Common myeloid progenitor, CD34-positive (primary cell): ENCODE measurements around the gene FBXL7.

Experiments
- CTCF ChIA-PET: fragments of 350-600 bp; sonication (Branson Sonifier 250); formaldehyde crosslinking; loops from one replicate; lab custom pipeline; 2021; ENCODE audit warnings: antibody characterized with exemption; lab: Charles Lee
- POLR2A ChIA-PET: fragments of 350-600 bp; sonication (Branson Sonifier 250); formaldehyde crosslinking; loops from one replicate; lab custom pipeline; 2021; ENCODE audit warnings: antibody characterized with exemption; lab: Charles Lee
- DNase-seq, 3 donors: peaks; one replicate each; pipeline versions ENCODE4 v3.0.0 to v3.0.0-alpha.2; 2013
- H3K27ac ChIP-seq, 2 experiments: 1 replicate in 1 of 2; 2 replicates in 1 of 2; pipeline ENCODE4 v1.7.0; 2013; ENCODE audit warnings: inconsistent platforms in 2 of 2, low read length in 2 of 2, mild to moderate bottlenecking in 2 of 2, low read depth in 1 of 2, moderate library complexity in 1 of 2; ENCODE audit not compliant: severe bottlenecking in 2 of 2, insufficient read depth in 1 of 2, poor library complexity in 1 of 2
- H3K27me3 ChIP-seq, 5 experiments: replicated peaks in 2 of 5; 1 replicate in 3 of 5; 2 replicates in 2 of 5; pipeline versions ENCODE4 v1.6.1 to v1.7.0; 2013; ENCODE audit warnings: low read length in 4 of 5, mild to moderate bottlenecking in 2 of 5, moderate library complexity in 2 of 5, inconsistent platforms in 1 of 5; ENCODE audit not compliant: insufficient read depth in 5 of 5, control insufficient read depth in 4 of 5
- H3K36me3 ChIP-seq, 4 experiments: 1 replicate in 2 of 4; 2 replicates in 2 of 4; pipeline versions ENCODE4 v1.6.1 to v1.7.0; 2013; ENCODE audit warnings: low read length in 3 of 4, control low read depth in 1 of 4, mild to moderate bottlenecking in 1 of 4; ENCODE audit not compliant: control insufficient read depth in 4 of 4, insufficient read depth in 4 of 4
- H3K4me1 ChIP-seq, 4 experiments: 1 replicate in 3 of 4; 2 replicates in 1 of 4; pipeline versions ENCODE4 v1.6.1 to v1.7.1; 2013; ENCODE audit warnings: low read length in 3 of 4, mild to moderate bottlenecking in 3 of 4, control low read depth in 1 of 4, inconsistent platforms in 1 of 4, moderate library complexity in 1 of 4; ENCODE audit not compliant: control insufficient read depth in 4 of 4, insufficient read depth in 4 of 4; ENCODE audit errors: control extremely low read depth in 1 of 4
- H3K4me3 ChIP-seq, 7 experiments: 1 replicate in 4 of 7; 2 replicates in 3 of 7; pipeline versions ENCODE4 v1.5.1 to v1.7.0; 2013; ENCODE audit warnings: mild to moderate bottlenecking in 7 of 7, low read length in 6 of 7, moderate library complexity in 6 of 7, inconsistent platforms in 2 of 7, low read depth in 2 of 7, control low read depth in 1 of 7; ENCODE audit not compliant: insufficient read depth in 4 of 7, control insufficient read depth in 1 of 7; ENCODE audit errors: extremely low read depth in 1 of 7
- H3K9me3 ChIP-seq, 5 experiments: 1 replicate in 4 of 5; 2 replicates in 1 of 5; pipeline versions ENCODE4 v1.6.1 to v1.7.1; 2013; ENCODE audit warnings: low read length in 4 of 5, mild to moderate bottlenecking in 2 of 5, inconsistent platforms in 1 of 5, low read depth in 1 of 5, moderate library complexity in 1 of 5; ENCODE audit not compliant: control insufficient read depth in 4 of 5, insufficient read depth in 2 of 5; ENCODE audit errors: control extremely low read depth in 1 of 5
- WGBS: methylation state at CpG from one replicate; pipeline ENCODE4 v1.1.5; 2013; ENCODE audit not compliant: insufficient coverage; 5-methylcytosine and 5-hydroxymethylcytosine counted together

The FBXL7 gene

GRCh38 chr5:15515229-15515628 lies 15.2 kb downstream of the FBXL7 start:
- H3K27me3 ChIP-seq: no peaks in the 10 kb centered on the region
- DNase-seq: no peak
- no peaks in the 10 kb centered on the region for H3K36me3 ChIP-seq
- H3K9me3 ChIP-seq: peaks cover 0 to 1% (median 0%) of the 10 kb centered on the region in 5 experiments
- H3K4me3 ChIP-seq: no peak overlapping the region
- no peak overlapping the region for H3K27ac ChIP-seq
- CTCF ChIA-PET: no interaction called here
- POLR2A ChIA-PET: no interaction called here
- H3K4me1 ChIP-seq: no peaks in the 10 kb centered on the region
- no CpG with 5 or more reads among the region's 1 CpG for WGBS

GRCh38 chr5:15516486-15516885 lies 16.5 kb downstream of the FBXL7 start:
- Histone ChIP-seq H3K4me1 (no peaks in the 10 kb centered on the region), H3K9me3 (peaks cover 0 to 1% (median 0%) of the 10 kb centered on the region in 5 experiments), H3K36me3 (no peaks in the 10 kb centered on the region), H3K27ac (no peak overlapping the region), H3K4me3 (no peak overlapping the region), H3K27me3 (no peaks in the 10 kb centered on the region)
- 58% methylated on average over 9 of the region's 12 CpGs for WGBS
- ChIA-PET POLR2A (no interaction called here), CTCF (no interaction called here)
- no peak for DNase-seq

- DNase-seq: no peak
- no peaks in the 10 kb centered on the region for H3K4me1 ChIP-seq
- ChIA-PET POLR2A (no interaction called here), CTCF (no interaction called here)
- H3K27ac ChIP-seq: no peak overlapping the region
- H3K4me3 ChIP-seq: no peak overlapping the region
- H3K9me3 ChIP-seq: peaks cover 0 to 1% (median 0%) of the 10 kb centered on the region in 5 experiments
- no peaks in the 10 kb centered on the region for H3K36me3 ChIP-seq
- no peaks in the 10 kb centered on the region for H3K27me3 ChIP-seq
- WGBS: 100% methylated on average over 8 of the region's 9 CpGs
These were observed 18.8 kb downstream of the FBXL7 start for GRCh38 chr5:15518786-15519185.

GRCh38 chr5:15520856-15521255 lies 20.9 kb downstream of the FBXL7 start:
- H3K36me3 ChIP-seq: no peaks in the 10 kb centered on the region
- H3K9me3 ChIP-seq: no peaks in the 10 kb centered on the region
- H3K4me3 ChIP-seq: no peak overlapping the region
- ChIA-PET POLR2A (no interaction called here), CTCF (no interaction called here)
- 95% methylated on average over 5 of the region's 5 CpGs for WGBS
- no peaks in the 10 kb centered on the region for H3K27me3 ChIP-seq
- no peaks in the 10 kb centered on the region for H3K4me1 ChIP-seq
- no peak overlapping the region for H3K27ac ChIP-seq
- no peak for DNase-seq

- Histone ChIP-seq H3K4me3 (no peak overlapping the region), H3K36me3 (no peaks in the 10 kb centered on the region), H3K9me3 (no peaks in the 10 kb centered on the region), H3K27ac (no peak overlapping the region), H3K27me3 (no peaks in the 10 kb centered on the region), H3K4me1 (no peaks in the 10 kb centered on the region)
- WGBS: no CpG with 5 or more reads among the region's 8 CpGs
- POLR2A ChIA-PET: no interaction called here
- CTCF ChIA-PET: no interaction called here
- no peak for DNase-seq
These were observed 21.6 kb downstream of the FBXL7 start for GRCh38 chr5:15521381-15522186.

GRCh38 chr5:15522187-15522520 lies 22.2 kb downstream of the FBXL7 start:
- ChIA-PET POLR2A (no interaction called here), CTCF (no interaction called here)
- Histone ChIP-seq H3K9me3 (no peaks in the 10 kb centered on the region), H3K4me3 (no peak overlapping the region), H3K27ac (no peak overlapping the region), H3K27me3 (no peaks in the 10 kb centered on the region), H3K36me3 (no peaks in the 10 kb centered on the region), H3K4me1 (no peaks in the 10 kb centered on the region)
- 38% methylated on average over 1 of the region's 3 CpGs for WGBS
- no peak for DNase-seq

GRCh38 chr5:15524712-15525111 lies 24.7 kb downstream of the FBXL7 start:
- Histone ChIP-seq H3K4me1 (no peaks in the 10 kb centered on the region), H3K9me3 (no peaks in the 10 kb centered on the region), H3K4me3 (no peak overlapping the region), H3K36me3 (no peaks in the 10 kb centered on the region), H3K27me3 (no peaks in the 10 kb centered on the region), H3K27ac (no peak overlapping the region)
- ChIA-PET POLR2A (no interaction called here), CTCF (no interaction called here)
- 100% methylated on average over 2 of the region's 2 CpGs for WGBS
- DNase-seq: no peak
